Pancreas (tissue), 10 donors: ENCODE measurements around the gene WDR72. TPM values are rescaled to one million over a fixed set of nuclear protein-coding genes. Genes with fewer than 3 reads are reported as not detected.

Source experiments
- ATAC-seq, 4 donors: fragments of 200-7000 bp; cut with Tn5 transposase; one replicate each; pipeline versions ENCODE4 v1.8.0 to v1.9.1; 2020; ENCODE audit warnings: mild to moderate bottlenecking in 4 of 4, moderate library complexity in 4 of 4
- DNase-seq, 6 donors: peaks; one replicate each; pipeline ENCODE4 v3.0.0-alpha.2; 2020
- FAIRE-seq: peaks from 2 replicates; lab custom pipeline; 2012; peaks lifted over from hg19 to GRCh38; lab: Jason Lieb, UNC
- H3K27ac ChIP-seq, 4 donors: fragments of 200-600 bp; sonication (generic); 1 replicate in 3 of 4; 2 replicates in 1 of 4; pipeline versions ENCODE4 v1.5.0 to v1.8.0; 2020
- H3K27me3 ChIP-seq, 4 donors: fragments of 200-600 bp; one replicate each; pipeline ENCODE4 v1.8.0; 2021
- H3K36me3 ChIP-seq, 3 donors: fragments of 200-600 bp; sonication (generic) in 1 of 3; one replicate each; pipeline versions ENCODE4 v1.5.0 to v1.8.0; 2020 to 2021
- H3K4me1 ChIP-seq, 3 donors: fragments of 200-600 bp; one replicate each; pipeline ENCODE4 v1.8.0; 2021
- H3K4me3 ChIP-seq, 4 donors: fragments of 200-600 bp; sonication (generic) in 2 of 4; one replicate each; pipeline versions ENCODE4 v1.5.0 to v1.8.0; 2020 to 2021
- H3K9me3 ChIP-seq, 4 donors: fragments of 200-600 bp; one replicate each; pipeline ENCODE4 v1.8.0; 2021
- CTCF ChIP-seq, 4 donors: fragments of 200-600 bp; sonication (generic) in 3 of 4; IDR thresholded peaks; one replicate each; pipeline versions ENCODE4 v1.5.0 to v1.8.0; 2021; ENCODE audit warnings: antibody characterized with exemption in 4 of 4
- WGBS, 2 donors: extraction: QIAGEN DNeasy Blood & Tissue Kit; methylation state at CpG; one replicate each; pipeline ENCODE4 v1.1.7; 2013; 5-methylcytosine and 5-hydroxymethylcytosine counted together
- intact Hi-C, 3 donors: fragments of 100-400 bp; cut with DNase I; formaldehyde crosslinking; loops; one replicate each; pipeline versions ENCODE4 v1.11.1 to v1.14.2; 2022
- polyA plus RNA-seq, 2 donors: library from polyadenylated mRNA; stranded (reverse); fragments of 200-250 nt; gene quantifications; one replicate each; pipeline ENCODE4 v1.2.3, GENCODE V29; 2013
- total RNA-seq, 6 donors: library from RNA; stranded (reverse); fragmentation: NEBNext Ultra II Directional in 4 of 6; extraction: Animal tissue kit (Norgen Biotek cat#: 25700) in 4 of 6; gene quantifications; one replicate each; pipeline versions ENCODE4 v1.2.1 to v1.2.4, GENCODE V29; 2021 to 2023
- donor health status: healthy with polysubstance abuse.
- donor health status: DM: no; HTN: no; CAD: no; lungs with moderate emphysema.
- donor health status: DM: no; HTN: no; CAD: no.
- donor health status: control.
- donor health status: control.
- donor health status: Bipolar disorder and iron deficiency.
- donor health status: DM: yes; HTN: yes; CAD: no.
- donor health status: DM: no; HTN: no; CAD: no.
- donor health status: DM: no; HTN: no; CAD: no.
- donor health status: DM: yes; HTN: yes; CAD: no.

WDR72 gene
- total and polyA plus RNA-seq, 8 donors: 1.0 to 5.3 (median 3.7) TPM

DNA sequence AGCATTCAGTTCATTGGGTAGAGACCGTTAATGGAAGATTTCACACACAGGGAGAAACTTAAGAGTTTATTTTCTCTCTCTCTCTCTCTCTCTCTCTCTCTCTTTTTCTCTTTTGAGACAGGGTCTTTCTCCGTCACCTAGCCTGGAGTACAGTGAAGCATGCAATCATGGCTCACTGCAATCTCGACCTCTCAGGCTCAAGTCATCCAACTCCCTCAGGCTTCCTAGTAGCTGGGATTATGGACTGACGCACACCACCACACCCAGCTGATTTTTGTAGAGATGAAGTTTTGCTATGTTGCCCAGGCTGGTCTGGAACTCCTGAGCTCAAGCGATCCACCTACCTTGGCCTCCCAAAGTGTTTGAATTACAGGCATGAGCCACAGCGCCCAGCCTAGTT, 1.6 kb downstream of the WDR72 start:
- ATAC-seq (no peak), FAIRE-seq (no peak), DNase-seq (no peak)
- Histone ChIP-seq H3K27me3 (no peaks in the 10 kb centered on the region), H3K27ac (no peak overlapping the region), H3K9me3 (no peaks in the 10 kb centered on the region), H3K4me3 (no peak overlapping the region), H3K36me3 (no peaks in the 10 kb centered on the region), H3K4me1 (no peaks in the 10 kb centered on the region)
- no peak for TF ChIP-seq CTCF (IDR thresholded peaks at IDR 0.05)
- whole genome bisulfite sequencing, 2 donors: 91 to 95% methylated on average over 6 of the region's 6 CpGs
- intact Hi-C loops: no loop called here

- Histone ChIP-seq H3K27ac (no peak overlapping the region), H3K4me3 (no peak overlapping the region), H3K9me3 (no peaks in the 10 kb centered on the region), H3K4me1 (no peaks in the 10 kb centered on the region), H3K27me3 (no peaks in the 10 kb centered on the region), H3K36me3 (no peaks in the 10 kb centered on the region)
- FAIRE-seq (no peak), ATAC-seq (no peak), DNase-seq (no peak)
- no peak for TF ChIP-seq CTCF (IDR thresholded peaks at IDR 0.05)
- 52 to 63% methylated on average over 1 of the region's 1 CpG for WGBS, 2 donors
- intact Hi-C loops: no loop called here
Observed at GRCh38 chr15:53753813-53754212, 5.7 kb downstream of the WDR72 start.

GRCh38 chr15:53752406-53752805, 7.1 kb downstream of the WDR72 start:
- no peak for FAIRE-seq

GRCh38 chr15:53747501-53748068, 11.9 kb downstream of the WDR72 start:
- ATAC-seq (no peak), DNase-seq (no peak), FAIRE-seq (no peak)
- 83 to 89% methylated on average over 1 of the region's 1 CpG for WGBS, 2 donors
- intact Hi-C loops: no loop called here
- no peak for TF ChIP-seq CTCF (IDR thresholded peaks at IDR 0.05)
- Histone ChIP-seq H3K27ac (no peak overlapping the region), H3K4me1 (no peaks in the 10 kb centered on the region), H3K9me3 (no peaks in the 10 kb centered on the region), H3K36me3 (no peaks in the 10 kb centered on the region), H3K27me3 (no peaks in the 10 kb centered on the region), H3K4me3 (no peak overlapping the region)

More at GRCh38 chr15:53752406-53752805, 7.1 kb downstream of the WDR72 start:
- WGBS, 2 donors: 66 to 78% methylated on average over 4 of the region's 4 CpGs
- Histone ChIP-seq H3K27ac (no peak overlapping the region), H3K36me3 (no peaks in the 10 kb centered on the region), H3K4me1 (no peaks in the 10 kb centered on the region), H3K27me3 (no peaks in the 10 kb centered on the region), H3K9me3 (no peaks in the 10 kb centered on the region), H3K4me3 (no peak overlapping the region)
- DNase-seq (no peak), ATAC-seq (no peak)
- TF ChIP-seq CTCF (IDR thresholded peaks at IDR 0.05): no peak
- intact Hi-C loops: no loop called here

DNA sequence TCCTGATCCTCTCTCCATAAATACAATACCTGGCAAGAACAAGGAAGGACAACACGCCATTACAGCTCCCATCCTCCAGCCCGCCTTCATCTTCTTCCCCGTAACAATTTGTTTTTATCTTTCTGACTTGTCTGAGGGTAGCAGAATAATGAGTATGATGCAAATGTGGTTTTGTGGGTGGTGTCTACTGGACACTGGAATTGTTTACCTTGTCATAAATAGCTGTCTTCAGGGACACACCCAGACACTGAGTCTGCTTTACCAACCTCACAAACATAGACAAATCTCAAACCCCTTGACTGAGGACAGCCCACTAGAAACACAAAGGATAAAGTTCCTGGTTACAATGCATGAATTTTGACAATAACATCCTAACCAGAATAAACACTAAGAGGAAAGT, 13.4 kb downstream of the WDR72 start:
- Histone ChIP-seq H3K27me3 (no peaks in the 10 kb centered on the region), H3K9me3 (no peaks in the 10 kb centered on the region), H3K4me1 (no peaks in the 10 kb centered on the region), H3K36me3 (no peaks in the 10 kb centered on the region), H3K4me3 (no peak overlapping the region), H3K27ac (no peak overlapping the region)
- 90 to 96% methylated on average over 3 of the region's 3 CpGs for WGBS, 2 donors
- no peak for ATAC-seq
- no peak for TF ChIP-seq CTCF (IDR thresholded peaks at IDR 0.05)
- intact Hi-C loops: no loop called here
- DNase-seq: no peak
- FAIRE-seq: no peak
